Kidney (tissue), 14 donors: ENCODE results near the gene NPR2. TPM values are rescaled to one million over a fixed set of nuclear protein-coding genes. Genes with fewer than 3 reads are reported as not detected.

Experiments
- DNase-seq, 5 donors: peaks; one replicate each; pipeline ENCODE4 v3.0.0-alpha.2; 2013 to 2020
- FAIRE-seq: peaks from 2 replicates; lab custom pipeline; 2012; peaks lifted over from hg19 to GRCh38; lab: Jason Lieb, UNC
- H3K27ac ChIP-seq, 2 donors: one replicate each; pipeline ENCODE4 v1.7.0; 2013; ENCODE audit warnings: low read depth in 2 of 2, low read length in 2 of 2, inconsistent platforms in 1 of 2
- H3K27me3 ChIP-seq: one replicate; pipeline ENCODE4 v1.7.1; 2013; ENCODE audit warnings: low read length, inconsistent platforms; ENCODE audit not compliant: control insufficient read depth, insufficient read depth
- H3K36me3 ChIP-seq, 3 donors: one replicate each; pipeline versions ENCODE4 v1.7.0 to v1.7.1; 2013; ENCODE audit warnings: low read length in 3 of 3, control low read depth in 1 of 3, inconsistent platforms in 1 of 3; ENCODE audit not compliant: insufficient read depth in 3 of 3, control insufficient read depth in 2 of 3
- H3K4me1 ChIP-seq, 3 donors: one replicate each; pipeline versions ENCODE4 v1.7.0 to v1.7.1; 2013; ENCODE audit warnings: low read length in 3 of 3, inconsistent platforms in 1 of 3, low read depth in 1 of 3; ENCODE audit not compliant: control insufficient read depth in 2 of 3, insufficient read depth in 2 of 3
- H3K4me3 ChIP-seq, 3 donors: one replicate each; pipeline versions ENCODE4 v1.7.0 to v1.8.1; 2013; ENCODE audit warnings: low read length in 3 of 3, control low read depth in 1 of 3, inconsistent platforms in 1 of 3
- H3K9ac ChIP-seq, 3 donors: one replicate each; pipeline versions ENCODE4 v1.7.0 to v1.7.1; 2013; ENCODE audit warnings: low read length in 3 of 3, control low read depth in 1 of 3, inconsistent platforms in 1 of 3
- H3K9me3 ChIP-seq, 3 donors: one replicate each; pipeline versions ENCODE4 v1.7.0 to v1.7.1; 2013; ENCODE audit warnings: low read length in 3 of 3, control low read depth in 1 of 3, inconsistent platforms in 1 of 3; ENCODE audit not compliant: control insufficient read depth in 2 of 3, insufficient read depth in 1 of 3
- CTCF ChIP-seq: IDR thresholded peaks from 3 replicates; pipeline ENCODE4 v1.5.1; 2012; ENCODE audit warnings: mild to moderate bottlenecking, moderate library complexity, borderline replicate concordance; ENCODE audit not compliant: insufficient read depth; ENCODE audit errors: extremely low read depth
- intact Hi-C: fragments of 100-400 bp; cut with DNase I; formaldehyde crosslinking; loops from one replicate; pipeline ENCODE4 v1.11.1; 2022
- polyA plus RNA-seq: library from polyadenylated mRNA; stranded (reverse); fragments of 350-450 nt; fragmentation: Illumina TruSeq; extraction: RNeasy Lipid Tissue Mini Kit (QIAGEN cat#74804); gene quantifications from one replicate; pipeline ENCODE4 v1.2.3, GENCODE V29; 2014; ENCODE audit warnings: low read depth, low replicate concordance; ENCODE audit not compliant: insufficient read depth
- total RNA-seq: library from RNA; stranded (reverse); fragmentation: NEBNext Ultra II Directional; extraction: Animal tissue kit (Norgen Biotek cat#: 25700); gene quantifications from one replicate; pipeline ENCODE4 v1.2.1, GENCODE V29; 2021
- donor health status: control.
- donor health status: control.
- donor health status: control.
- donor health status: control.
- donor health status: control.
- donor health status: DM: yes; HTN: yes; CAD: no.
- donor health status: Normal renal cell carcinoma (clear cell type).

The NPR2 gene
- total and polyA plus RNA-seq, 2 donors from 2014 or later, result 11.4 to 17.0 TPM

DNA sequence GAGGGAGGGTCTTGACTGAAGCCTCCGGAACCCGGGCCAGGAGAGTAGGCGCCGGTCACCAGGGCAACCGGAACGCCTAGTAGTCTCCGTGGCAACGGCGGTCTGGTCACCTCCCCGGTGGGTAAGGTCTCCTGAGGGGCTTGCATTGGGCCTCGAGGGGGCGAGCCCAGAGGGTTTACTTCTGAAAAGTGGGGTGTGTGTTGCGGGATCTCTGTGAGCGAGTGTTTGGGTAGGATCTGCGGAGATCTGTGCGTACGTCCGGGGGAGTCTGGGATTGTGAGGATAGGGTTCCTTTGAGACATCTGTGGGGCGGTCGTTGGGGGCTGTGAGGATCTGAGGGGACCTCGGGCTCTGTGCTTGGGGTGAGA lies 37.3 kb downstream of the NPR2 start, which contains the start of gene FAM221B:
Gene FAM221B (minus strand): TSS at position 17 of the 368 bp plus-strand sequence. CDS start 2,571 bp downstream, outside the sequence.
- no peaks in the 10 kb centered on the region for H3K36me3 ChIP-seq
- FAIRE-seq, result no peak

GRCh38 chr9:35829084-35829763 lies 37.8 kb downstream of the NPR2 start, which contains the start of gene TMEM8B:
Gene TMEM8B, plus strand, starts transcription at chr9:35829228. Its CDS starts 220 bp downstream, at chr9:35829448.
- DNase-seq, result peak; percentile 97 to 99 (median 98)
- no peaks in the 10 kb centered on the region for H3K27me3 ChIP-seq
- peak within 1 kb of the TSS; percentile 88 to 93 for H3K27ac ChIP-seq
- H3K4me1 ChIP-seq, result peaks cover 0 to 28% (median 15%) of the 10 kb centered on the region in 3 donors
- peak within 1 kb of the TSS; percentile 52 to 97 (median 73) for H3K9ac ChIP-seq
- no peaks in the 10 kb centered on the region for H3K9me3 ChIP-seq
- H3K36me3 ChIP-seq, result no peaks in the 10 kb centered on the region
- no peak for FAIRE-seq
- intact Hi-C loops, result no loop called here
- TF ChIP-seq CTCF, result no peak
- peak within 1 kb of the TSS; percentile 71 to 90 (median 83) for H3K4me3 ChIP-seq

More for the DNA sequence above, 37.3 kb downstream of the NPR2 start, which contains the start of gene FAM221B:
- H3K9ac ChIP-seq, result peak within 1 kb of the TSS; percentile 52 to 97 (median 73)
- DNase-seq, result peak in 2 of 5 donors; percentile 74 to 85
- H3K27ac ChIP-seq, result peak within 1 kb of the TSS; percentile 88 to 93
- peak within 1 kb of the TSS; percentile 71 to 90 (median 83) for H3K4me3 ChIP-seq
- intact Hi-C loops, result no loop called here
- H3K9me3 ChIP-seq, result no peaks in the 10 kb centered on the region
- TF ChIP-seq CTCF, result no peak
- H3K4me1 ChIP-seq, result peaks cover 0 to 26% (median 11%) of the 10 kb centered on the region in 3 donors
- H3K27me3 ChIP-seq, result no peaks in the 10 kb centered on the region

DNA sequence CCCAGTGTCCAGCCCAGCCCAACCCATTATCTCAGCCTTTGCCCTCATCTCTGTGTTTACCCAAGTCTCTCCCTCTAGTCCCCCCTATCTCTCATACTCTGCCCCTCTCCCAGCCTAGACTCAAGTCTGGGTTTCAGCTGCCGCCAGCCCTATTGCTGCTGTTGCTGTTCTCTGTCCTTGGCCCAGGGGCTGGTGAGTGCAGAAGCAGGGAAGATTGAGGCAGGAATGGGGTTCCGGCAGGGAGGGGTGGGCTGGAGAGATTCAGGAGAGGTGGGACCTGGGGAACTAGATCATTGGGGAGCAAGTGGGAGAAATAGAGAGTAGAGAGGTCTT lies 38.3 kb downstream of the NPR2 start:
- Histone ChIP-seq H3K4me1 (peaks cover 0 to 33% (median 16%) of the 10 kb centered on the region in 3 donors), H3K27me3 (no peaks in the 10 kb centered on the region), H3K4me3 (peak overlapping the region; percentile 60 to 90 (median 61)), H3K36me3 (no peaks in the 10 kb centered on the region), H3K9ac (peak overlapping the region; percentile 37 to 84 (median 44)), H3K9me3 (no peaks in the 10 kb centered on the region), H3K27ac (peak overlapping the region; percentile 88 to 93)
- no peak for TF ChIP-seq CTCF
- FAIRE-seq, result no peak
- no peak for DNase-seq
- intact Hi-C loops, result no loop called here
